ENCODE measurements around the gene TRIM29.
"Not testable (repeated sequence)": the region's sequence is repeated elsewhere in the genome, so short reads cannot be mapped to it uniquely, and the experiment has no call there.

Gene TRIM29, protein sequence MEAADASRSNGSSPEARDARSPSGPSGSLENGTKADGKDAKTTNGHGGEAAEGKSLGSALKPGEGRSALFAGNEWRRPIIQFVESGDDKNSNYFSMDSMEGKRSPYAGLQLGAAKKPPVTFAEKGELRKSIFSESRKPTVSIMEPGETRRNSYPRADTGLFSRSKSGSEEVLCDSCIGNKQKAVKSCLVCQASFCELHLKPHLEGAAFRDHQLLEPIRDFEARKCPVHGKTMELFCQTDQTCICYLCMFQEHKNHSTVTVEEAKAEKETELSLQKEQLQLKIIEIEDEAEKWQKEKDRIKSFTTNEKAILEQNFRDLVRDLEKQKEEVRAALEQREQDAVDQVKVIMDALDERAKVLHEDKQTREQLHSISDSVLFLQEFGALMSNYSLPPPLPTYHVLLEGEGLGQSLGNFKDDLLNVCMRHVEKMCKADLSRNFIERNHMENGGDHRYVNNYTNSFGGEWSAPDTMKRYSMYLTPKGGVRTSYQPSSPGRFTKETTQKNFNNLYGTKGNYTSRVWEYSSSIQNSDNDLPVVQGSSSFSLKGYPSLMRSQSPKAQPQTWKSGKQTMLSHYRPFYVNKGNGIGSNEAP

GRCh38 chr11:120137611-120138521 is at the start of gene TRIM29:
TSS of gene TRIM29 (minus strand) at chr11:120138113. CDS start at chr11:120138031, 82 bp downstream.
- Mint-ChIP-seq H3K9me3 (no peaks in the 10 kb centered on the region), H3K27ac (no peak within 1 kb of the TSS), H3K27me3 (peaks cover 22% of the 10 kb centered on the region), H3K4me3 (no peak within 1 kb of the TSS), H3K4me1 (no peaks in the 10 kb centered on the region)
- no peak for ATAC-seq
- no peak for DNase-seq

GRCh38 chr11:120186774-120187591 is 49.1 kb upstream of the TRIM29 start:
- DNase-seq = no peak
- no peak overlapping the region for H3K4me3 Mint-ChIP-seq
- H3K27me3 Mint-ChIP-seq = peaks cover 54% of the 10 kb centered on the region
- H3K9me3 Mint-ChIP-seq = no peaks in the 10 kb centered on the region
- ATAC-seq = peak; percentile 32
- H3K4me1 Mint-ChIP-seq = peaks cover 10% of the 10 kb centered on the region
- H3K27ac Mint-ChIP-seq = peak overlapping the region in 1 of 2 donors; percentile 79

GRCh38 chr11:120186456-120186773 is 48.5 kb upstream of the TRIM29 start:
- peaks cover 10% of the 10 kb centered on the region for H3K4me1 Mint-ChIP-seq
- DNase-seq (no peak), ATAC-seq (no peak)
- H3K27ac Mint-ChIP-seq = peak overlapping the region; percentile 6 to 79
- no peak overlapping the region for H3K4me3 Mint-ChIP-seq
- no peaks in the 10 kb centered on the region for H3K9me3 Mint-ChIP-seq
- H3K27me3 Mint-ChIP-seq = peaks cover 52% of the 10 kb centered on the region

- Mint-ChIP-seq H3K4me1 (peaks cover 10% of the 10 kb centered on the region), H3K4me3 (no peak overlapping the region), H3K9me3 (no peaks in the 10 kb centered on the region), H3K27ac (peak overlapping the region; percentile 20 to 79), H3K27me3 (peaks cover 51% of the 10 kb centered on the region)
- no peak for DNase-seq
- no peak for ATAC-seq
Measured at GRCh38 chr11:120185706-120186455, 48.0 kb upstream of the TRIM29 start.

- Mint-ChIP-seq H3K4me1 (peaks cover 10% of the 10 kb centered on the region), H3K9me3 (no peaks in the 10 kb centered on the region), H3K27ac (peak overlapping the region; percentile 20 to 77), H3K4me3 (no peak overlapping the region), H3K27me3 (peaks cover 51% of the 10 kb centered on the region)
- DNase-seq = no peak
- ATAC-seq = no peak
Measured at GRCh38 chr11:120184946-120185705, 47.2 kb upstream of the TRIM29 start.

GRCh38 chr11:120184371-120184945 is 46.5 kb upstream of the TRIM29 start:
- no peak for DNase-seq
- Mint-ChIP-seq H3K4me1 (peaks cover 10% of the 10 kb centered on the region), H3K27me3 (peaks cover 51% of the 10 kb centered on the region), H3K9me3 (no peaks in the 10 kb centered on the region), H3K27ac (peak overlapping the region in 1 of 2 donors; percentile 55), H3K4me3 (no peak overlapping the region)
- ATAC-seq = no peak

- H3K27me3 Mint-ChIP-seq = peaks cover 43% of the 10 kb centered on the region
- H3K4me1 Mint-ChIP-seq = peaks cover 10% of the 10 kb centered on the region
- DNase-seq (no peak), ATAC-seq (no peak)
- no peak overlapping the region for H3K27ac Mint-ChIP-seq
- H3K9me3 Mint-ChIP-seq = no peaks in the 10 kb centered on the region
- no peak overlapping the region for H3K4me3 Mint-ChIP-seq
Measured at GRCh38 chr11:120183701-120184141, 45.8 kb upstream of the TRIM29 start.

- no peak overlapping the region for H3K27ac Mint-ChIP-seq
- peaks cover 10% of the 10 kb centered on the region for H3K4me1 Mint-ChIP-seq
- ATAC-seq (no peak), DNase-seq (no peak)
- no peak overlapping the region for H3K4me3 Mint-ChIP-seq
- H3K9me3 Mint-ChIP-seq = no peaks in the 10 kb centered on the region
- H3K27me3 Mint-ChIP-seq = peaks cover 37% of the 10 kb centered on the region
Measured at GRCh38 chr11:120182790-120183491, 45.0 kb upstream of the TRIM29 start.

DNA sequence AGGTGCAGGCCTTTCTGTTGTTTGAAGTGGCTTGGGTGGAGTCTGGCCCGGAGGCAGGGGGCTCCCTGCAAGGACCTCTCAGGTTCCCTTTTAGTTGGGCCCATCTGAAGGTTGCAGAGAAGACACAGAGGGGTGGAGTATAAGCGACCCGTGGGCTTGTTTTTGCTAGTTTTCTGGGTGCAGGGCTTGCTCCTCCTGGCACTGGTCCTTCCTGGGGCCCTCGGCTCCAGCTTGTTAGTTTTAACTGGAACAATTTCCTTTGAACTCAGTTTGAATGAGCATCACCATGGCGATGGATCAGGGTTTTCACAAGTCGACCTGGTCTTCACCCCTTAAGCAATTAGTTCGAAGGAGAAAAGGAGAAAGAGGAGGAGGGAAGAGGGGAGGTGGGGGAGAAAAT is 44.5 kb upstream of the TRIM29 start:
- H3K27ac Mint-ChIP-seq = peak overlapping the region in 1 of 2 donors; percentile 56
- no peaks in the 10 kb centered on the region for H3K9me3 Mint-ChIP-seq
- peaks cover 37% of the 10 kb centered on the region for H3K27me3 Mint-ChIP-seq
- H3K4me1 Mint-ChIP-seq = peaks cover 10% of the 10 kb centered on the region
- ATAC-seq = no peak
- DNase-seq = no peak
- H3K4me3 Mint-ChIP-seq = no peak overlapping the region

GRCh38 chr11:120181376-120181975 is 43.6 kb upstream of the TRIM29 start:
- Mint-ChIP-seq H3K4me3 (no peak overlapping the region), H3K4me1 (peaks cover 3% of the 10 kb centered on the region), H3K27me3 (peaks cover 28% of the 10 kb centered on the region), H3K27ac (no peak overlapping the region), H3K9me3 (no peaks in the 10 kb centered on the region)
- no peak for ATAC-seq
- DNase-seq = no peak

DNA sequence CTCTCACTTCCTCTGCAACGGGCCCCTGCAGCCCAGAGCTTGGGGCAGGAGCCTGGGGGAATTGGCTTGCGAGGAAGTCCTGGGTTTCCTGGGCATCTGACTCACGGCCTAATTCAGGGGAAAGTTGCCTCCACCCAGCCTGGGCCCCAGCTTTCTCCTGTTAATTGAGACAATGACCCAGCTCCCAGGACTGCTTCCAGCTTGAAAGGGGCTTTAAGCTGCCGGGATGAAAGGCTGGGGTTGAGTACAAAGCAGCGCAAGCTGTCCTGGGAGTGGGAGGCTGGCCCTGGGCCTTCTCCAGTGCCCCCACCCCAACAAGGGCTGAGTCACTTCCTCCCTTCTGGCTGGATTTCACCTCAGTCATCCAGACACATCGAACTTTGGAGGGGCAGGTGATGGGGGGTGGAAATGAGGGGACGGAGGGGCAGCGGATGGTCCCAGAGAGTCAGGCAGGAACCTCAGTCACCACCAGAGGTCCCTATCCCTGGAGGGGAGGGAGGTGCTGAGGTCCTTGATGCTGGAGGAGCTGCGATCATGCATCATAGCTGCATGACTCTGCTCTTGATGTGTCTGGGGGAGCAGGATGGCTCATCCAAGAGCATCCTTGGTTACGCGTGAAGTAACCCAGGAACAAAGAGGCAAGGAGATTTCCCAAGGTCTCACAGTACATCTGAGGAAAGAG is 42.8 kb upstream of the TRIM29 start:
- Mint-ChIP-seq H3K27ac (no peak overlapping the region), H3K27me3 (peaks cover 21% of the 10 kb centered on the region), H3K9me3 (no peaks in the 10 kb centered on the region), H3K4me1 (no peaks in the 10 kb centered on the region), H3K4me3 (no peak overlapping the region)
- no peak for DNase-seq
- ATAC-seq = no peak

- H3K27me3 Mint-ChIP-seq = peaks cover 23% of the 10 kb centered on the region
- ATAC-seq, H3K4me3 Mint-ChIP-seq, H3K27ac Mint-ChIP-seq, H3K9me3 Mint-ChIP-seq, H3K4me1 Mint-ChIP-seq, DNase-seq: not testable (repeated sequence)
Measured at GRCh38 chr11:120180063-120180462, 42.1 kb upstream of the TRIM29 start.
